HG03064 (cell line): ENCODE results near the gene MALRD1.
"Not testable (repeated sequence)": the region's sequence is repeated elsewhere in the genome, so short reads cannot be mapped to it uniquely, and the experiment has no call there.

Source experiments
- ATAC-seq: cut with Tn5 transposase; IDR thresholded peaks from one replicate; pipeline ENCODE4 v1.9.1; 2021; ENCODE audit warnings: low read depth; ENCODE audit not compliant: unreplicated experiment

Gene MALRD1

DNA sequence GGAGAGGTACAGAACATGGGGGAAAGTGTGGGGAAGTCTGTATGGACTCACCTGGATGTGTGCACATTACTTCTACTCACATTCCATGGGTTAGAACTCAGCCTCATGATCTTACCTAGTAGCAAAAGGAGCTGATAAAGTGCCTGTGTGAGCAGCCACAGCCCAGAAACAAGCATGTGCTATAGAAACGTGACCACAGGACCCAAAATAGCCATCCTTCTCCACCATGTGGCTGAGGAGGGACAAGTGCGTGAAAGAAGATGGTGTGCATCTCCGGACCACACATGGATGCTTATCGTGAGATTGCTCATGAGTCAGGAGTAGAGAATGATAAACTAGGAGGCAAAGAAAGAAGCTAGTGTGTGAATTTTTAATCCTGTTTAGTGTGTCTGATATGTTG, 431.3 kb downstream of the MALRD1 start:
- ATAC-seq = no peak

DNA sequence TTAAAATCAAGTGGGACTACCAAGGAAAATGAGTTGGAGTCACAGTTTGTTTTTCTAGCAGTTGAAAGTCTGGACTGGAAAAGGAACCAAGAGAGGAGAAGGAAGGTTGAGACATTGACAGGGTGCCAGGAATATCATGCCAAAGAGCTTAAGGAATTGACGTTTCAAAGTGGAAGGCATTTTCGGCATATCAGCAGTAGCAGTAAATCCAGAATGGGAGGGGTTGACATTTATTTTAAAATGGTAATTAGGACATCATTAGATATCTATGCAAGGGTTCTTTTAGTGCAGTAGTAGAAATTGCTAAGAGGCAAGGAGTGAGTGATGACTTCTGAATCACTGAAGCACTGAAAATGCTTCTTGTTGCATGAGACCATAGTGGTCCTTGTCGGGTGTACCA, 431.8 kb downstream of the MALRD1 start:
- ATAC-seq = no peak

DNA sequence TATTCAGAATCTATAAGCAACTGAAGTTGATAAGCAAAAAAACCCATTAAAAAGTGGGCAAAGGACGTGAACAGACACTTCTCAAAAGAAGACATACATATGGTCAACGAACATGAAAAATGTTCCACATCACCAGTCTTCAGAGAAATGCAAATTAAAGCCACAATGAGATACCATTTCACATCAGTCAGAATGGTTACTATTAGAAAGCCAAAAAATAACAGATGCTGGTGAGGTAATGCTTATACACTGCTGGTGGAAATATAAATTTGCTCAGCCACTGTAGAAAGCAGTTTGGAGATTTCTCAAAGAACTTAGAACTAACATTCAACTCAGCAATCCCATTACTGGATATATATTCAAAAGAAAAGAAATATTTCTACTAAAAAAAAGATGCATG, 434.8 kb downstream of the MALRD1 start:
- no peak for ATAC-seq

DNA sequence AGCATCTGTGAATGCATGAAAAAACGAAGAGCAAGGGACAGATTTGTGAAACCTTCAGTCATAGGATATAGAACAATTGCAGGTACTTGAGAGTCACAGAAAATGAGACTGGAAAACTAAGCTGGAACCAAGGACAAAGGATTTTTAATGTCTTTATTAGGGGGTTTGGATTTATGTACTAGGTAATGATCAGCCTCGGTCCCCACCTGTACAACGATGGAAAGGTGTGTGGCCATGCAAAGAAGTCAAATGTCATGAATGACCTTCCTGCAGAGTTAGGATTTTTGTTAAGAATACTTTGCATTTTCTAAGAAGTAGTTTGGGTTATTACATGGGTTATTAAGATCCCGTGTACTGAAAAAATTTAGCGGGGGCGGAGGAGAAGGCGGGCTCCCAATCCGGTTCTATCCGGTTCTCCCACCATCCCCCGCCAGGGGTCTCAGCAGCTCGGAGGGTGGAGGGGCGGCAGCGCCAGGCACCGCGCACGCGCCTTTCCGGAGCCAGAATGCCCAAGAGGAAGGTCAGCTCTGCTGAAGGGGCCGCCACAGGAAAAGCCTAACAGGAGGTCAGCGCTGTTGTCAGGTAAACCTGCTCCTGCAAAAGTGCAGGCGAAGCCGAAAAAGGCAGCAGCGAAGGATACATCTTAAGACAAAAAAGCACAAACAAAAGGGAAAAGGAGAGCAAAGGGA, 440.1 kb downstream of the MALRD1 start:
- ATAC-seq = no peak

DNA sequence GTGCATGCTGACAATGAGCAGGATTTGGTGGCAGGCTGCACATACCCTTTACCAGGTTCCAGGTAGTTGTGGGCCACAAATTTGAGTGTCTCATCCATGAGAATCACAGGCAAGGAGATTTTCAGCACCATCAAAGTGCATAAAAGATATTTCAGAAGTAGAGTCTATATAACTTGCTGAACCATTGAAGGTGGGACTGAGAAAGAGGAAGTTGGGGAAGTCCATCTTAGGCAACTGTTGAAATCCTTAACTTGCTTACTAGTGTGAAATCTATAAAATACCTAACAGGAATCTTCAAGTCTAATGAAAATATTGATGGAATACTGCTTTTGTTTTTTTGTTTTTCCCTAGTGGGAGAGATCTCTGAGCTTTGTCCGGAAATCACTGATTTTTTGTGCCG, 442.6 kb downstream of the MALRD1 start:
- no peak for ATAC-seq

DNA sequence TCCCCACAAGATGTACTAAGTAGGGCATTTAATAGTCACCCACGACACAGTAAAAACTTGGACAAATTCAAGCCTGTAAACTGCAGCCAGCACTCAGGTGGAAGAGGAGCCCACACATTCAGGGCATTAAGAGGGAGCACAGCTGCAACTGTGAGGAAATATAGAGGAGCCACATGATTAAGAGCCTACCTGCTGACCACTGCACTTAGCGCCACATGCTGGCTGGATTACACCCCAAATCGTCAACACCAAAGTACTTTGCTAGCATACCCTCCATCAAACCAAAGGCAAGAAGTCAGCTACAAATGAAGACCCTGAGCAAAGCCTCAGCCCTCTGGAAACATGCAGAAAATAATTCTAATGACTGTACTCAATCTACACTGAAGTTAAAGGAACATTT, 445.3 kb downstream of the MALRD1 start:
- no peak for ATAC-seq

DNA sequence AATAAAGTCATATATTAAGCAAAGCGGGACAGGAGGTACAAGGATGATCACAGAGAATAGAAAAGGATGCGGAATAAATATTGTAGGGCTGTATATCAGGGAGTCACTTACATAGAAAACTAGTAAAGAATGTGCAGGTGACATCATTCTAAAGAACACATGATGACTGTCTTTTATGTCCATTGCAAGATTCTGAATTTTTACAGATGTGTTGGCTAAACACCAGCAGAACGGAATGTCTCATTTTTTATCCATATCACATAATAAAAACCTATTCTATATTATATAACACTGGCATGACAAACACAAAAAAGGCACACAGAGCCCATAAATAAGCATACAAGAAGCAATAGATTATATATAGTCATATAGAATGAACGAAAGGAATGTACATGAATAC, 448.4 kb downstream of the MALRD1 start:
- ATAC-seq = no peak

DNA sequence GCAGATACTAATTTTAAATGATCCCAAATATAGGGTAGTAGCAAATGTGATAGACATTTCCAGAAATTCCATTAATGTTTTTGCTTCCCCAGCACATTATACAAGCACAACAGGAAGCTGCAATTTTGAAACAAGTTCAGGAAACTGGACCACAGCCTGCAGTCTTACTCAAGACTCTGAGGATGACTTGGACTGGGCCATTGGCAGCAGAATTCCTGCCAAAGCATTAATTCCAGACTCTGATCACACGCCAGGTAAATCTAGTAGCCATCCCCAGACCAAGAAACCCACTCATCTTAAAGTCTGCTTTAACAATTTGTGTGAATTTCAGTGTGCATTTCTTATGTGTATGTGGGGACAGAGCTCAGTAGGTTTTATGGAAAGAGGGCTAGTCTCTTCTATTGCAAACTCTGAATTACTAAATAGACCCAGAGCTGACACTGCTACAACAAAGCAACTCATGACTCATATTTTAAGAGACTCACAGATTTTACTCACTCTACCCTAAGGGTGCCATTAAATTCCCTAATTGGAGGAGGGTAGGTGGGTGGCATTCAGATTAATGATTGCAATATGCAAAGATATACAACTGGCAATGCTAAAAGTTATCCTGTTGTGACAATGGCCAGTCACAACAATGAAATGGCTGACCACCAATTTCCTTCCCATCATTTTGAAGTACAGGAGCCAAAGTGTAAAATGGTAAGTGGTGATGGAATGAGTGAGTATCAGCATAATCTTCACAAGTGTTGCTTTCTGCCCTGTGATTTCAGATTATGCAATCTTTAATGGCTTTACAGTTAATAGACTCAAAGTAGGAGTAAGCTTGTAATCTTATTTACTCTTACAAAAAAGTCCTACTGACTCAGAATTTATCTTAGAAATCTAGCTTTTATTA, 450.0 kb downstream of the MALRD1 start:
- ATAC-seq = no peak

DNA sequence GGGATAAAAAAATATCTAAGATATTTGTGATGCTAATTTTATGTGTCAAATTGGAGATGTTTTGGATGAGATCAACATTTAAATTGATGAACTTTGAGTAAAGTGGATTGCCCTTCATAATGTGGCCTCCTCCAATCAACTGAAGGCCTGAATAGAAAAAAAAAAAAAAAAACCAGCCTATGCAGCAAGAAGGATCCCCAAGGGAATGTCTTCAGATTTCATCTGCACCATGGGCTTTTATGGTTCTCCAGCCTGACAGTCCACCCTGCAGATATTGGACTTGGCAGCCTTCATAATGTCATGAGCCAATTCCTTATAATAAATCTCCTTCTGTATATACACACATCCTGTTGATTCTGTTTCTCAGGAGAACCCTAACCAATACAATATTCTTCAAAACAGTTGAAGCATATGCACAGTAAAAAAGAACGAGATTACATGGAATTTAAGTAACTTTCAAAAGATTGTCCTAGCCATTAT, 450.7 kb downstream of the MALRD1 start:
- ATAC-seq = no peak

DNA sequence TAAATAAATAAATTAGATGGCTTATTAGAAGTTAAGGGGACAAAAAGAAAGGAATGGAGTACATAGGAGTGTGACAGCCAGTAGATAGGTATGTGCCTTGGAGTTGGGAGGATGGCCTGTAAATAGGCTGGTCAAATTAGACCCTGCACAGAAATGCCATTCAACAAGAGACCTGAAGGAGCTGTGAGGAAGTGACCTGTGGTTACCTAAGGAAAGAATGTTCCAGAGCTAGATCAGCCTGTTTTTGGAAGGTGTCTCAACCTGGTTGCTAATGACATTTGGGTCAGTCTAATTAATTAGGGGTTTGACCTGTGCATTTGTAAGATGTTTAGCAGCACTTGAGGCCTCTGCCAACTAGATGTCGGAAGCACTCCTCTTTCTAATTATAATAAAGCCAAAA, 452.4 kb downstream of the MALRD1 start:
- no peak for ATAC-seq

DNA sequence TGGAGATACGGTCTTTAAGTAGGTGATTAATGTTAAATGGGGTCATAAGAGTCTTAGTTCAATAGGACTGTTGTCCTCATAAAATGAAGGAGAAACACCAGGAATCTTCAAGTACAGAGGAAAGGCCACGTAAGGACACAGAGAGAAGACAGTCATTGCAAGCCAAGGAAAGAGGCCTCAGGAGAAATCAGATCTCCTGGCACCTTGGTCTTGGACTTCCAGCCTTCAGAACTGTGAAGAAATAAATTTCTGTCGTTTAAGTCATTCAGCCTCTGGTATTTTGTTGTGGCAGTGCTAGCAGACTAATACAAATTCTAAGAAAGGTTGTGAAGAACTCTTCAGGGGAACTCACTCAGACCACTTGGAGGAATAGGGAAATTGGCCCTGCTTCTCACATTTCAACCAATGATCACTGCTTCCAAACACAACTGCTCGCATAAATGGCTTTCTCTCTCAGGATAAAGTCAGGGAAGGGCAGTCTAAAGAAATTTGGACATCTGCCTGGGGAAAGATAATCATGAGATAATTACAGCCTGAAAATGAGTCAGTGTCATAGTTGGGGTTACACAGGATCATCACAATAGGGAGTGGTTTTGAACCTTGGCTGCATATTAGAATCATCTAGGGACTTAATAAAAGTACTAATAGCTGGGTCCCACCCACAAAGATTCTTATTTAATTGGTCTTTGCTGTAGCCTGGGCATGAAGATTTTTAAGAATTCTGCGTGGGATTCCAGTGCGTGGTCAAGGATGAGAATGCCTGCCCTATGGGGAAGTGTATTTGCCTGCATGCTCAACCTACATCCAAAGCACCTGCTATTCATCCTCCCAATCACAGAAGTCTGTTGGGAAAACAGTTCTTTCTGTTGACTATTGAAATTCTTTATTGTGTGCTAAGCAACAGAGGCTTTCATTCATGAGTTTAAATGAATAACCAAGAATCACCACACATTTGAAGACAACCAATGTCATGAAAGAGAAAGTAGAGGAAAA, 457.0 kb downstream of the MALRD1 start:
- no peak for ATAC-seq

DNA sequence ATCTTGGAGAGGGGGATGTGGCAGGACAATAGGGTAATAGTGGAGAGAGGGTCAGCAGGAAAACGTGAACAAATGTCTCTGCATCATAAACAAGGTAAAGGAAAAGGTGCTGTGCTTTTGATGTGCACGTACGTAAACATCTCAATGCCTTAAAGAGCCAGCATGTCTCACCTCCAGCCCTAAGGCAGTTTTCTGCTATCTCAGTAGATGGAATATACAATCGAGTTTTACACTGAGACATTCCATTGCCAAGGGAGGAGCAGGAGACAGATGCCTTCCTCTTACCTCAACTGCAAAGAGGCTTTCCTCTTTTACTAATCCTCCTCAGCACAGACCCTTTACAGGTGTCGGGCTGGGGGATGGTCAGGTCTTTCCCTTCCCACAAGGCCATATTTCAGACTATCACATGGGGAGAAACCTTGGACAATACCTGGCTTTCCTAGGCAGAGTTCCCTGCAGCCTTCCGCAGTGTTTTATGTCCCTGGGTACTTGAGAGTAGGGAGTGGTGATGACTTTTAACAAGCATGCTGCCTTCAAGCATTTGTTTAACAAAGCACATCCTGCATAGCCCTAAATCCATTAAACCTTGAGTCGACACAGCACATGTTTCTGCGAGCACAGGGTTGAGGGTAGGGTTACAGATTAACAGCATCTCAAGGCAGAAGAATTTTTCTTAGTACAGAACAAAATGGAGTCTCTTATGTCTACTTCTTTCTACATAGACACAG, 461.6 kb downstream of the MALRD1 start:
- not testable (repeated sequence) for ATAC-seq

DNA sequence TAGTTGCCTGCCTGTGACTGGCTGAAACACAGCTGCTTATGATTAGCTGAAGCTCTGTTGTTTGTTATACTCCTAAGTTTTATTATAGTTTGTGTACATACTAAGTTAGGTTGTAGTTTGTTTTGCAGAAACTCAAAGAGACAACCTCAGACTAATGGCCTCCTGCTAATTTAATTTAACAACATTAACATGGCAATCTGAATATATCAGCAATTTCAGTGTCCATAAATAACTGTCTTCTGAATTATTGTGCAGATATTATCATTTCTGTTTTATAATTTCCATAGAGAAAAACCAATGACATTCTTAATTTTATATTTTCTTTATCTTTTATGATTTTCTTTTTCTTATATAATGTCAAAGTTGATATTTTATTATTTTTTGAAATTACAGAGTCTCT, 469.5 kb downstream of the MALRD1 start:
- no peak for ATAC-seq

DNA sequence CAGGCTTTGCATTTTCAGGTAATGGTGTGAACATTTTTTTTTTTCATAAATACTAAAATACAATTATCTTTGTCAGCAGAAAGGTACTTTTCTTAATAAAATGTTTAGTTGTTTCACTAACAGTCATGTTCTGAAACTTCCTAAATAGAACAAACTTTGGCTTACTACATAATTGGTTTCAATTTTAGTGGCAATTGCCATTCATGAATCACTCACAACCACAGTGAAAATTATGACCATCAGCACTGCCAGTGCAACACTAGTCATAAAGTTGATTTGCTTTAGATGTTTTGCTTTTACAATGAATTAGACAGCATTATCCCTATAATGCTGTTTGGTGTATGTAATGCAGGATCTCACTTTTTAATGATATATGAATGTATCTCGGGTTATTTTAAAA, 470.0 kb downstream of the MALRD1 start:
- no peak for ATAC-seq

DNA sequence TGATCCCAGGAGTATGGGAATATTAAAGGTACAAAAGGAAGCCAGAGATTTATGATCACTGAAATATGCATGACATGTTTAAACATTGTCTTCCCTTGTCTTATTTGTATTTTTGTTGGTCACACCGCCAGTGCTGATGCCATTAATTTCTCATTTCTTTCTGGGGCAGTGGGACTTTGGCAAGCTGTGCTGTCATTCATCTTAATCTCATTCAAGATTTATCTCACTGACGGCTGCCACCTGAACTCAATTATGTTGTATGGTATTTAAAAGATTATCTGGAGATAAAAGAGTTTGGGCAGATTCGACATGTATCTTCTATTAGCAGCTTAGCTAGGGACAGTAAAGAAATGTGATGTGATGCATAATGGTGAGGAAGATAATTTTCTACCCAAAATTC, 482.7 kb downstream of the MALRD1 start:
- no peak for ATAC-seq

DNA sequence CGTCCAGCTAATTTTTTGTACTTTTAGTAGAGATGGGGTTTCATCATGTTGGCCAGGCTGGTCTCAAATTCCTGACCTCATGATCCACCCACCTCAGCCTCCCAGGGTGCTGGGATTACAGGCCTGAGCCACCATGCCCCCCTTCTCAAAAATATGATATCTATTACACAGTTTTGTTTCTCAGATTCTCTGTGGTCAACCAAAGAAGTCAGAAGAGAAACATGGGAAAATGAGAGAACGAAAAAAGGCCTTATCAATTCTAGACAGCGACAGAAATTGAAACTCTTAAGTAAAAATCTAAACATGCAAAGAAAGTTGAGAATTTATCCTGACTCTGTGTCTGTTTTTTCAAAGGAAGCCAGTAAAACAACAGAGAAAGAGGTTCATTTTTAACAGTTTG, 483.8 kb downstream of the MALRD1 start:
- no peak for ATAC-seq

DNA sequence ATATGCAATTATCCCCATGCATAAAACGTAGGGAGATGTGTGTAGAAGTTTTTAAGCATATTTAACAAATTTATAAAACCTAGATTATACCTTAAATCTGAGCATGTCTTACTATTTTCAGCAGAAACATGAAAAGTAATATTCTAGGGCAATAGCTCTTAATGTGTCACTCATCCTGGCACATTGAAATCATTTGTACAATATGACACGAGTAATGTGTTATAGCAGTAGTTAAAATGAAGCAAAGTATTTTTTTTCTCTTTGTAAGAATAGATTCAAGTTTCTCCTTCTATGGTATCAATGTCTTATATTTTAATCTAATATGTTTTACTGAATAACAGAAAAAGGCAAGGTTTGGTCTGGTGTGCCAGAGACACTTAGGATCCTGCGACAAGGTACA, 492.7 kb downstream of the MALRD1 start:
- no peak for ATAC-seq

DNA sequence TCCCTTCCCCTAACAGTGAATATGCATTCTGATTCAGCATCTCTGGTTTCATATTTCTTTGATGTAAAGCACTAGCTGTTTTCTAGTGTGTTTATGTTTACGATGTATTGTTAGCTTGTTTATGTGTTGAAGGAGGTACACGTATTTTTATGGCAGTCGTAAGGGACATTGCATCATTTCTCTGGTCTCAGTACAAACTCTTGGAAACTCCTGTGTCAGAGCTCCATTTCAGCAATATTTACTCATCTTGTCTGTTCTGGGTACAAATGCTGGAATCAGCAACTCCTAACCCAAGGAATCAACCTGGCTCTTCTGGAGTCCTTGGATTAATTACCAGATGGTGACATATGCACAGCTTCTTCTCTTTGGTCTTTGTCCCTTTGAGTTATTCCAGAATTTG, 497.6 kb downstream of the MALRD1 start:
- no peak for ATAC-seq

DNA sequence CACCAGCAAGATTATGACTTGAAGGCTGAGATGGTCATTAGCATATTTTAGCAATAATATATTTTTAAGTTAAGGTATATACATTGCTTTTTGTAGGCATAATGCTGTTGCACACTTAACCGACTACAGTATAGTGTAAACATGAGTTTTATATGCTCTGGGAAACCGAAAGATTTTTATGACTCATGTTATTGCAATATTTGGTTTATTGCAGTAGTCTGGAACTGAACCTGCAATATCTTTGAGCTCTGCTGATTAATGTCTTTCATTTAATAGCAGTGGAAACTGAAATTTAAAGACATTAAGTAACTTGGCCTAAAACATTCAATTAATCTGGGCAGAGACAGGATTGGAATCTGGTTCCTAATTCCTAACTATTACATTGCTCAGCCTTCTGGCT, 500.9 kb downstream of the MALRD1 start:
- no peak for ATAC-seq

DNA sequence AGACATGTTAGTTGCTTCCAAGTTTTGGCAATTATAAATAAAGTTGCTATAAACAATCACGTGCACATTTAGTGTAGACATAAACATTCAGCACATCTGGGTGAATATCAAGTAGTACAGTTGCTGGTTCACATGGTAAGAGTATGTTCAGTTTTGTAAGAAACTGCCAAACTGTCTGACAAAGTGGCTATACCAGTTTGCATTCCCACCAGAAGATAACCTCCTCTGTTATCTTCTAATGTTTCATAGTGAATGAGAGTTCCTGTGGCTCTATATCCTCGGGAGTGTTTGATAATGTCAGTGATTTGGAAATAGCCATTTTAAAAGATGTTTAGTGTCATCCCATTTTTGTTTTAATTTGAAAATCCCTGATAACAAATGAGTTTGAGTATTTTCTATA, 508.1 kb downstream of the MALRD1 start:
- no peak for ATAC-seq
